SU-DHL-6 (cell line): ENCODE results near the gene PLPP7.

Experiments
- EZH2phosphoT487 ChIP-seq: fragments of 200-600 bp; sonication (generic), shearing (Covaris generic); conservative IDR thresholded peaks from 2 replicates; pipeline ENCODE4 v1.6.1; 2018; ENCODE audit warnings: mild to moderate bottlenecking, antibody characterized with exemption, low read length, moderate library complexity, mixed read lengths
- TF ChIP-seq, protein P1 (sequence below): fragments of 200-600 bp; sonication (generic); IDR thresholded peaks from one replicate; pipeline ENCODE4 v1.5.1; 2017; ENCODE audit warnings: antibody characterized with exemption, mild to moderate bottlenecking, low read length, moderate library complexity; ENCODE audit not compliant: insufficient read depth, poor library complexity, severe bottlenecking

DNA sequence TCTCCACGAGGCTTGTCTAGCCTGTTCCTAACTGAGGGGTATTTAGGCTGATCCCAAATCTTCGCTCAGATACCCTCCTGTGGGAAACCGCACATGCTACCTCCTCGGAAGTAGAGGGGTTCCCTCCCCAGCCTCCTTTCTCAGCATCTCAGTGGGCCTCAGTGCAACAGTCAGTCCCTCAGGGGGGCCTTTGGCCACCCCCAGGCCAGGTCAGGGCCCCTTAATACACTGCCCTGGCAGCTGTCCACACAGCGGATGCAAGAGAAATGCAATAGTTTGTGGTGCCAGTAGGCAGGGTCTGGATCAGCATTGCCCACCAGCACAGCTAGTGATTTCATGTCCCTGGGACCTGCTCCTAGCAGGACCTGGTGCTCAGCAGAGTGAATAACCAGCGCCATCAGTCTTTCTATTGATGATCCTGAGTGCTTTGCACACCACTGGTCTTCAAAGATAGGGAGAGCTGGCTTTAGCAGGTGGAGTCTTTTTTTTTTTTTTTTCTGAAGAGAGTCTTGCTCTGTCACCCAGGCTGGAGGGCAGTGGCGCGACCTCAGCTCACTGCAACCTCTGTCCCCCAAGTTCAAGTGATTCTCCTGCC lies 7.5 kb downstream of the PLPP7 start:
- TF ChIP-seq, protein P1, sequence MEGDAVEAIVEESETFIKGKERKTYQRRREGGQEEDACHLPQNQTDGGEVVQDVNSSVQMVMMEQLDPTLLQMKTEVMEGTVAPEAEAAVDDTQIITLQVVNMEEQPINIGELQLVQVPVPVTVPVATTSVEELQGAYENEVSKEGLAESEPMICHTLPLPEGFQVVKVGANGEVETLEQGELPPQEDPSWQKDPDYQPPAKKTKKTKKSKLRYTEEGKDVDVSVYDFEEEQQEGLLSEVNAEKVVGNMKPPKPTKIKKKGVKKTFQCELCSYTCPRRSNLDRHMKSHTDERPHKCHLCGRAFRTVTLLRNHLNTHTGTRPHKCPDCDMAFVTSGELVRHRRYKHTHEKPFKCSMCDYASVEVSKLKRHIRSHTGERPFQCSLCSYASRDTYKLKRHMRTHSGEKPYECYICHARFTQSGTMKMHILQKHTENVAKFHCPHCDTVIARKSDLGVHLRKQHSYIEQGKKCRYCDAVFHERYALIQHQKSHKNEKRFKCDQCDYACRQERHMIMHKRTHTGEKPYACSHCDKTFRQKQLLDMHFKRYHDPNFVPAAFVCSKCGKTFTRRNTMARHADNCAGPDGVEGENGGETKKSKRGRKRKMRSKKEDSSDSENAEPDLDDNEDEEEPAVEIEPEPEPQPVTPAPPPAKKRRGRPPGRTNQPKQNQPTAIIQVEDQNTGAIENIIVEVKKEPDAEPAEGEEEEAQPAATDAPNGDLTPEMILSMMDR, result no peak
- TF ChIP-seq EZH2phosphoT487, result no peak
